ENCODE data around the gene EID1. TPM values are rescaled to one million over a fixed set of nuclear protein-coding genes. Genes with fewer than 3 reads are reported as not detected.
"Not testable (repeated sequence)": the region's sequence is repeated elsewhere in the genome, so short reads cannot be mapped to it uniquely, and the experiment has no call there.

The EID1 gene
- total RNA-seq, 2 experiments from 2014 or later = 140 to 141 TPM

DNA sequence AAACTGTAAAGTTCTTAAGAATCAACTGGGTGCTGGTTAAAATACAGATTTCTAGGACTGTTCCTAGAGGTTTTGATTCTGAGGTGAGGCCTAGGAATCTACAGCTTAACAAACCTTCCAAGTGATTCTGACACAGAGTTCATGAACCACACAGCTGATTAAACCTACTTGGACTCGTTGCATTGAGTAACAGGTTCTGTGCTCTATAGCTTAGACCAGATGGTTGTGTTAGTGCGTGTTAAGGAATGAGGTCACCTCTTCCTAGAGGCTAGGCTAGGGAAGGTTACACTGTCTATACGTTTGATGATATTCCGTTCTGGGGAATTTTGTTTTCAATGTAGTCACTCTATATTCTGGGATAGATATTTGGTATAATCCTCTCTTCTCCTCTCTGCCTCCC, 21.9 kb downstream of the EID1 start:
- ChIA-PET POLR2A (no interaction called here), CTCF (no interaction called here)

DNA sequence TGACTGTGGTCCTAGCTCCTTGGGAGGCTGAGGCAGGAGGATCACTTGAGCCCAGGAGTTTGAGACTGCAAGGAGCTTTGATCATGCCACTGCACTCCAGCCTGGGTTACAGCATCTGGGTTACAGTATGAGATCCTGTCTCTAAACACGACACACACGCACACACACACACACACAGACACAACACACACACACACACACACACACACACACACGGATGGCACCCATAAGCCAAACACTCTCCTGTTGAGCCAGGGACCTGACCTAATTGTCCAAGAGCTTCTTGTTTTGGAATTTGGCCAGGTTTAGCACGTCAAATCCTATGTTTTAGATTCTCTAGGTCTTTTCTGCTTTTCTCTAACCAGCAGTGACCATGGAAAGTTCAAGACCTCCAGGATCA, 26.8 kb downstream of the EID1 start:
- POLR2A ChIA-PET = no interaction called here
- CTCF ChIA-PET = no interaction called here

DNA sequence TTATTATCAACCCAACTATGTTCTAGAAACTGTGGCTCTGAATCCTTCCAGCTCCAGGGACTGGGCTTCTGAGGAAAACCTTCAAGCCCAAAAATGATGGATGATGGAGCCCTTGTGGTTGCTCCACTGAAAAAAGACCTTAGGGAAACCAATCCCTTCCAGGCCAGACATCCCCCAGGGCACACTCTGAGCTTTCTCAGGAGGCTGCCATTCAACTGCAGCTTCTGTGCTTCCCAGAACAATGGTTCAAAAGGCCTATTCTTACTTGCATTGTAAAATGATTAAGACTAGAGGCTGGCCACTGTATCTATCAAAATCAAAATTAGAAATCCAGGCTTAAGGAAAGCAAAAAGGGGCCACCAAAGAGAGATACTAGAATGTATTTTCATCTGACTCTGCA, 27.3 kb downstream of the EID1 start:
- POLR2A ChIA-PET = interaction anchor here (1.0 kb wide), 1 partner anchor 27 kb away, joined by 3 read pairs; no protein-coding TSS in a partner anchor

DNA sequence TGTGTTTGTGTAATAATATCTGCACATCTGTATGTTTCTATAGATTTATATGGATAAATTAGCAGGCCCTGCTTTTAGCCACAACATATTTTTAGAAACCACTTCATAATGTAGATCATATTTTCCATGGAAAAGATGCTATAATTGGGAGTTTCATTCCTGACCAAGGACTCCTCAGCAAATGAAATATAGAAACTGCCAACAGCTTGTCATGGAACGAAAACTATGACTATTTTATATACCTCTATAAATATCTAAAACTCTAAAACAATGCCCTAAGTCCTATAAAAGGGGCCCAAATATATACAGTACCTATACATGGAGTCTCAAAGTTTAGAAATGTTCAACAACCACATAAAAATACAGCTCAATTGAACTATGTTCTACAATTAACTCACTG, 27.9 kb downstream of the EID1 start:
- CTCF ChIA-PET = no interaction called here
- POLR2A ChIA-PET = interaction anchor here (1.0 kb wide), 1 partner anchor 27 kb away, joined by 3 read pairs; no protein-coding TSS in a partner anchor

More for the DNA sequence above, 27.3 kb downstream of the EID1 start:
- CTCF ChIA-PET = no interaction called here

DNA sequence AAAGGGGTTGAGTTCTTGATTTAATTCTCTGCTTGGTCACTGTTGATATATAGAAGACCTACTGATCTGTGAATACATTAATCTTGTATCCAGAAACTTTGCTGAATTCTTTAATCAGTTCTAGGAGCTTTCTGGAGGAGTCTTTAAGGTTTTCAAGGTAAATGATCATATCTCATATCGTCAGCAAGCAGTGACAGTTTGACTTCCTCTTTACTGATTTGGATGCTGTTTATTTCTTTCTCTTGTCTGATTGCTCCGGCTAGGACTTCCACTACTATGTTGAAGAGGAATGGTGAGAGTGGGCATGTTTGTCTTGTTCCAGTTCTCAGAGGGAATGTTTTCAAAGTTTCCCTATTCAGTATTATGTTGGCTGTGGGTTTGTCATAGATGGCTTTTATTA, 31.4 kb downstream of the EID1 start:
- CTCF ChIA-PET, POLR2A ChIA-PET: not testable (repeated sequence)

DNA sequence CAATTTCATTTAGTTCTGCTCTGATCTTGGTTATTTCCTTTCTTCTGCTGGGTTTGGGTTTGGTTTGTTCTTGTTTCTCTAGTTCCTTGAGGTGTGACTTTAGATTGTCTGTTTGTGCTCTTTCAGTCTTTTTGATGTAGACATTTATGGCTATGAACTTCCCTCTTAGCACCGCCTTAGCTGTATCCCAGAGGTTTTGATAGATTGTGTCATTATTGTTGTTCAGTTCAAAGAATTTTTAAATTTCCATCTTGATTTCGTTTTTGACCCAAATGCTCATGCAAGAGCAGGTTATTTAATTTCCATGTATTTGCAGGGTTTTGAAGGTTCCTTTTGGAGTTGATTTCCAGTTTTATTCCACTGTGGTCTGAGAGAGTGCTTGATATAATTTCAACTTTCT, 32.6 kb downstream of the EID1 start:
- POLR2A ChIA-PET, CTCF ChIA-PET: not testable (repeated sequence)

DNA sequence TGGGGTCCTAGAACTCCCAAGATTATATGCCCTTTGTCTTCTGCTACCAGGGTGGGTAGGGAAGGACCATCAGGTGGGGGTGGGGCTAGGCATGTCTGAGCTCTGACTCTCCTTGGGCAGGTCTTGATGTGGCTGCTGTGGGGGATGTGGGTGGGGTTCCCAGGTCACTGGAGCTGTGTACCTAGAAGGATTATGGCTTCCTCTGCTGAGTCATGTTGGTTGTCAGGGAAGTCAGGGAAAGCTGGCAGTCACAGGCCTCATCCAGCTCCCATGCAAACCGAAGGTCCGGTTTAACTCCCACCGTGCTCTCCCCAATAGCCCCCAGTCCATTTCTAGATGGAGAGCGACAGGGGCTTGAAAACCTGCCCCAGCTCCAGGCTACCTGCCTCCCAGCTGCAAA, 35.2 kb downstream of the EID1 start:
- POLR2A ChIA-PET = no interaction called here
- CTCF ChIA-PET = interaction anchor here (0.6 kb wide), 1 partner anchor 43 kb away, joined by 3 read pairs; no protein-coding TSS in a partner anchor

DNA sequence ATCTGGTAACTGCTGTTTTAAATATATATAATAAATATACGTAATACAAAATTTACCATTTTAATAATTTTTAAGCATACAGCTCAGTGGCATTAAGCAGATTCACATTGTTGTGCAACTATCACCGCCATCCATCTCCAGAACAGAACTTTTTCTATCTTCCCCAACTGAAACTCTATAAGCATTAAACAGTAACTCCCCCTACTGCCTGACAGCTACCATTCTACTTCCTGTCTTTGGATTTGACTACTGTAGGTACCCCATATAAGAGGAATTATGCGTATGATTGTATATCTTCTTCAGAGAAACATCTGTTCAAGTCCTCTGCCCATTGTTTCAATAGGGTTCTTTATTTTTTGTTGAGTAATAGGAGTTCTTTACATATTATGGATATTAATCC, 36.8 kb downstream of the EID1 start:
- POLR2A ChIA-PET = no interaction called here
- CTCF ChIA-PET = no interaction called here

DNA sequence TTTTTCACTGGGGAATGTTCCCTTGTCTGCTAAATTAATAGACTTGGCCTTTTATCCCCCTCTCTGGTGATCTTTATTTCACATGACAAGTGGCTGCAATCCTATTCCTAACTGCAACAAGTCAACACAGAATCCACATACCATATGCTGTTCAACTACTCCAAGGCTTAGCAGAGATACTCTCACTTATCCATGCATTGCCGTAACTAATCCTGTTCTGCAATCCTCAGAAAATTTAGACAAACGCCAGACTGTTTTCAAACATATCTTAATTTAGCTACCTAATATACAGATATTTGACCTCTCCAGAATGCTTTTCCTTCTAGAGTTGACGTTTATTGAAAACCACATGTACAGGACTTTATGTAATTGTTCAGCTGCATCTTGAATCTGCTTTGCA, 37.9 kb downstream of the EID1 start:
- CTCF ChIA-PET = interaction anchor here (1.1 kb wide), 1 partner anchor 10 kb away, joined by 4 read pairs; no protein-coding TSS in a partner anchor
- POLR2A ChIA-PET = no interaction called here

DNA sequence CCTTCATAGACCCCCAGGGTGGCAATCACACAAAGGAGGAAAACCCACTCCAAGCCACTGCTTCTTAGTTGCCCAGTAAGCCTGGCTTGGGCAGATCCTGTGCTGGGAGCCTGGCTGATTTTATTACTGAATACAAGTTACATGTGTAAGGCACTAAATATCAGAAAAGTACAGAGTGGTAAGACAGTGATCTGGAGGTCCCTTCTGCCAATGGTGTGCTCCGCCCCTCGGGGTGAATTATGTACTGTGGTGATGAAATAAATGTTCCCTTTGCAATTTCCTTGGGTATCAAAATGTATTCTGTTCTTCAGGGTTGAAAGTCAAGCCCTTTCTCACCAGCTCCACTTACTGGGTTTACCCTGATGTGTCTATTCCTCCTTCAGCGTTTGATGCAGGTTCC, 38.8 kb downstream of the EID1 start:
- POLR2A ChIA-PET = interaction anchor here (0.5 kb wide), 1 partner anchor 1343 kb away, joined by 3 read pairs; no protein-coding TSS in a partner anchor
- CTCF ChIA-PET = interaction anchor here (1.1 kb wide), 1 partner anchor 9 kb away, joined by 4 read pairs; no protein-coding TSS in a partner anchor

DNA sequence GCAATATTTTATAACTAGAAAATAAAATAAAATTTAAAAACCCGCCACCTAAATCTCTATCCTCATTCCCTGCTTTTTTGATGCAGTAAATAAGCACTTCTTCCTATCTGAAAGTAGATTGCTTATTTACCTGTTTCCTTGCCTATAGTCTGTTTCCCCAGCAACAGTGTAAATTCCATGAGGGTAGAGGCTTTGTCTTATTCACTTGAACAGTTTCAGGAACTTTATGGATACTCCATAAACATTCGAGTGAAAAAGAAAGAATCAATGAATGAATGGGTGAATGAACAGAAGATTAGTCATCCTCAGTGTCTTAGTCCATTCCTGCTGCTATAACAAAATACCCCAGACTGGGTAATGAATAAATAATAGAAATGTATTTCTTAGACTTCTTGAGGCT, 44.1 kb downstream of the EID1 start:
- POLR2A ChIA-PET = no interaction called here
- CTCF ChIA-PET = no interaction called here

DNA sequence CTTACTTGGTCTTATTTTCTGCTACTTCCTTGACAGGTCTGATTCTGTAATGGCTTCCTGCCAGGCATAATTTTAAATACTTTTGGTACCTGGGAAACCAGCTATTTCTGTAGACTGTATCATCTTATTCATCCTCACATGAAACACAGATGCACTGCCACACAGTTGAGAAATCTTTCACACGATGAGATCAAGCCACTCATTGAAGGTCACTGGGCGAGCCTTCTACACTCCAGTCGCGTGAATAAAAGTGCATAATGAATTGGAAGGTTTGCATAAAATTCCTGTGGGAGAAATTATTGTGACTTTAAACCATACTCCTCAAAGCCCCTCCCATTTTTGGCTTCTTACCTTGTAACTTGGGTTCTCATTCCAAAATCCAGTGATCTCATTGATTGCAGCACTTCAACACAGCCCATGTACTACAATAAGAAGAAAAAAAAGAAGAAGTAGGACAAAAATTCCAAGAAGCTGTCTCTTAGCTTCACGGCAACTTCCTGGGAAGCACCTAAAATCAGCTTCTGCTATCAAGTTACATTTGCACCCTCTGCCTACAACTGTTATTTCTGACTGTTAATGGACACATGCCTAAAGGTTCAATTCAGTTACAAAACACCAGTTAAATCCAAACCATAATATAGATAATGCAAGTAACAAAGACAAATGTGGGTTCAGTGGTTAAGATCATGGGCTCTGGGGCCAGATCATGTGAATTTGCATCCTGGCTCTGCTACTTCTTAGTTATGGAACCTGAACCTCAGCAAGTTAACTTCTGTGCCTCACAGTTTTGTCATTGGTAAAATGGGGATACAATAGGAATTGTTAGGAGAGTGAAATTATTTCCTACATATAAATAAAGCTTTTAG, 46.8 kb downstream of the EID1 start:
- POLR2A ChIA-PET = interaction anchor here (0.6 kb wide), 1 partner anchor 17 kb away, joined by 4 read pairs; no protein-coding TSS in a partner anchor
- CTCF ChIA-PET = interaction anchor here (1.8 kb wide), 1 partner anchor 16 kb away, joined by 5 read pairs; no protein-coding TSS in a partner anchor

DNA sequence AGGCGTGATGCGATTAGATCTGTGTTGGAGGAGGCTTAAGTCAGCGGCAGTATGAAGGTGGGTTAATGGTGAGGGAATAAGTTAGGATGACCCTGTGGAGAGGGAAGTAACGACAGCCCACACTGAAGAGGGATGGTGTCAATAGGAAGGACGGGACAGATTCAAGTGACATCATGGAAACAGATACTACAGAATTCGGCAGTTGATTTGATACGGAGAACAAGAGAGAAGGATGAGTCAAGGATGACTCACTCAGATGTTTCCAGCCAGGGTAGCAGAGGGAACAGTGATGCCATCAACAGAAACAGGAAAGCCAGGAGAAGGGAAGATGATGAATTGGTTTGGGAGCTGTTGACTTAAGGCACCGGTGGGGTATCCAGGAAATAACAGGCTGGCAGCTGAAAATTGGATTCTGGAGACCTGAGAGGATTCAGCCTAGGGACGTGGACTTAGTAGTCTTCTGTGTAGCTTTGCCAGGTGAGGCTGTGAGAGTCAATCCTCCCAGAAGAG, 47.8 kb downstream of the EID1 start:
- ChIA-PET CTCF (interaction anchor here (0.7 to 1.8 kb wide), 3 partner anchors 9 to 50 kb away, joined by 4 to 5 read pairs (median 4); no protein-coding TSS in a partner anchor), POLR2A (no interaction called here)

DNA sequence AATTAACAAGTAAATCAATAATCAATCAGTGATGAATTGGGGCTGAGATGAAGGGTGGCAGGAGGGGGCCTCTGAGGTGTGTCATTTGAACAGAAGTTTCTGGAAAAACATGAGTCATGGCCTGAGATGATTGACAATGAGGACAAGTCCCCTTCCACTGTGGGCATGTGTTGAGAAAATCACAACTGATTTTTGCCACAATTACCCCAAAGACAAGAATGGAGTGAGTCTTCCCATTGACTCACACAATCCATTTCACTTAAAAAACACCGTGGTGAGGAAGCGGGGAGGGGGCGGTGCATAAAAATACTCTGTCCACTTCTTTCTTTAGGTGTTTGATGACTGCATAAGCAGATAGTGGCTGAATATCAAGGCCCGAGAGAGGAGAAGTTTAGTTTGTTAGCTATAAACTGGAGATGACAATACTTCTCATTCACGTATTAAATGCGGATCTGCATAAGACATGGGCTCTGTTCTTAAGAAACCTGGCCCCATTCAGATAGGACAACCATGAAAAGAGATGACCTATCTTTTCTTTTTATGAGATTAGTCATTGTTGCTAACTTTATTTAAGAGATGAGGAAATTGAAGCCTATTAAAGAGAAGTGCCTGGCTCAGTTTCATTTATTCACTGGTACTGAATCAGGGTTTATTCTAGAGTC, 51.1 kb downstream of the EID1 start:
- ChIA-PET POLR2A (interaction anchor here (0.8 kb wide), 1 partner anchor 11 kb away, joined by 3 read pairs; no protein-coding TSS in a partner anchor), CTCF (no interaction called here)

DNA sequence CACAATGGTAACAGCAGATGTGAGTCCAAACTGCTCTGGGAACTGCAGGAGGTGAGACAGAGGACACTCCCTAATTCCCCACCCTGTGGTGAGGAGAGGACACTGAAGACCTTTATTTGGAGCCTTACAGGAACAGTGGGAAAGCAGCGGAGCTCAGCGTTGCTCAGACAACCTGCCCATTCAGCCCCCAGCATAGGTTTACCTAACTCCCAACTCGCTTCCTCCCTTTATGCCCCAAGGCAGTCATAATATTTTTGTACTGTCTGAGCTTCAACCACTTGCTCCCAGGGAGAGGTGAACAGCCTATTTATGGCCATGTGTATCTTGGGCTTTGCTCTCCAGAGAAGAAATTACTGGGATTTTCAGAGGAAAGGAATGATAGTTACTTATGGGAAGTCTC, 51.7 kb downstream of the EID1 start:
- POLR2A ChIA-PET = interaction anchor here (0.8 kb wide), 1 partner anchor 10 kb away, joined by 3 read pairs; no protein-coding TSS in a partner anchor
- CTCF ChIA-PET = no interaction called here

Other genes with a start within 250 kb of the EID1 start
- gene FBN1, start 232.4 kb upstream of the EID1 start, total RNA-seq = under 1 TPM; 0.13 to 0.40 TPM
- gene CEP152, start 67.1 kb upstream of the EID1 start, total RNA-seq = 10 to 100 TPM; 23.2 to 23.9 TPM
- gene SHC4, start 85.8 kb downstream of the EID1 start, total RNA-seq = 10 to 100 TPM; 10.7 to 11.6 TPM
- gene SECISBP2L, start 168.3 kb downstream of the EID1 start, total RNA-seq = 10 to 100 TPM; 24.3 to 26.9 TPM

Data from activated CD8-positive, alpha-beta memory T cell treated with anti-CD3 and anti-CD28 coated beads for 36 hours (primary cell).